ENCODE results near the gene WDR33.

Gene WDR33

GRCh38 chr2:127701651-127702394 lies 109.1 kb downstream of the WDR33 start:
- DNase-seq (ENCODE audit: extremely low spot score, insufficient read length, low read depth) = peak; percentile 52
- FAIRE-seq = peak; percentile 69

DNA sequence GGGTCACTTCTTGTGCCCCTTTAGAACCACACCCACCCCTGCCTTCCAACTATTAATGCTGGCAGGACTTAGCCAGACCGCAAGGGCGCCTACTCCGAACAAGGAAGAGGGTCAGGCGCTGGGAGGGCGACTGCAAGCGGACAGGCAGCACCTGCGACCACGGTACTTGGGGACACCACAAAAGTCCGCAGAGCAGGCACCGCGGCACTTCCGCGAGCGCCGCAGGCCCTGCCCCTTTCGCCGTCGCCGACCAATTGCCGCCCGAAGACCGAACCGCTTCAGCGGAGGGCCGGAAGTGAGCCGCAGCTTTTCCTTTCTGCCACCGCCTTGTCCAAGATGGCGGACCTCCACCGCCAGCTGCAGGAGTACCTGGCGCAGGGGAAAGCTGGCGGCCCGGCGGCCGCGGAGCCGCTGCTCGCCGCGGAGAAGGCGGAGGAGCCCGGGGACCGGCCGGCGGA lies 109.7 kb downstream of the WDR33 start, which contains the start of gene SFT2D3:
Gene SFT2D3, plus strand, starts transcription at position 305 of the 458 bp plus-strand sequence. Its CDS starts 32 bp downstream, at position 337.
- FAIRE-seq (no peak), DNase-seq (ENCODE audit: extremely low spot score, insufficient read length, low read depth) (peak; percentile 84)

- peak; percentile 86 for DNase-seq (ENCODE audit: extremely low spot score, insufficient read length, low read depth)
- FAIRE-seq = peak; percentile 99
Observed at GRCh38 chr2:127700527-127701192, 110.3 kb downstream of the WDR33 start.

DNA sequence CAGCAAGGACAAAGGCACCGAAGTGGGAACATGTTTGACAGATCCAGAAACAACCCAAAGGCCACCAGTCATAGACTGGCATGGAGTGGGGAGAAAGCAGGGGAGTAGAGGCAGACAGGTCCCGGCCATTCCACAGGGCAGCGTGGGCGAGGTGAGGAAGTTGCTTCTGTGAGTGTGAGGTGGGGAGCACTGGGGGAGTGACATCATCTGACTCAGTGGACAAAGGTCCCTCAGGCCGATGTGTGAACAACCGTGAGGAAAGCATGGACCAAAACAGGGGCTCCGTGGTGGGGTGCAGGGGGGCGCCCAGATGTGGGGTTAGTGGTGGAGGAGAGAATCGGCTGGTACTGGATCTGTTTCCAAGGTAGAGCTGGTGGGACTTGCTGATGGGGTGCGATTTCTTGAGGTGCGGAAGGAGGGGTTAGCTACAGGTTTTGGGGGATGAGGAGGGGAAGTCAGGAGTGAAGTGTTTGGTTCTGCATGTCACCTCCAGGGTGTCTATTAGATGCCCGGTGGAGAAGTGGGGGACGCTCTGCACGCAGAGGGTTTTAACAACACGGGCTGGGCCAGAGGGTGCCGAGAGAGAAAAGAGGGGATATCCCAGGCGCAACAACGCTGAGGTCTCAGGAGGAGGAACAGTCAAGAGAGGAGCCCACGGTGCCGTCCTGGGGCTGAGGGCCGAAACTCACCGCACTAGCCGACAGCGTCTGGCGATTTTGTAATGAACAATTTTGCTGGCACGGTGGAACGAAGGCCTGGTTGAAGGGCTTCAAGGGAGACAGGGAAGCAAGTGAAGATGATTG lies 112.2 kb downstream of the WDR33 start:
- no peak for FAIRE-seq

GRCh38 chr2:127697482-127698180 lies 113.3 kb downstream of the WDR33 start:
- no peak for FAIRE-seq
- DNase-seq (ENCODE audit: extremely low spot score, insufficient read length, low read depth) = no peak

More for the DNA sequence above, 112.2 kb downstream of the WDR33 start:
- DNase-seq (ENCODE audit: extremely low spot score, insufficient read length, low read depth) = no peak

DNA sequence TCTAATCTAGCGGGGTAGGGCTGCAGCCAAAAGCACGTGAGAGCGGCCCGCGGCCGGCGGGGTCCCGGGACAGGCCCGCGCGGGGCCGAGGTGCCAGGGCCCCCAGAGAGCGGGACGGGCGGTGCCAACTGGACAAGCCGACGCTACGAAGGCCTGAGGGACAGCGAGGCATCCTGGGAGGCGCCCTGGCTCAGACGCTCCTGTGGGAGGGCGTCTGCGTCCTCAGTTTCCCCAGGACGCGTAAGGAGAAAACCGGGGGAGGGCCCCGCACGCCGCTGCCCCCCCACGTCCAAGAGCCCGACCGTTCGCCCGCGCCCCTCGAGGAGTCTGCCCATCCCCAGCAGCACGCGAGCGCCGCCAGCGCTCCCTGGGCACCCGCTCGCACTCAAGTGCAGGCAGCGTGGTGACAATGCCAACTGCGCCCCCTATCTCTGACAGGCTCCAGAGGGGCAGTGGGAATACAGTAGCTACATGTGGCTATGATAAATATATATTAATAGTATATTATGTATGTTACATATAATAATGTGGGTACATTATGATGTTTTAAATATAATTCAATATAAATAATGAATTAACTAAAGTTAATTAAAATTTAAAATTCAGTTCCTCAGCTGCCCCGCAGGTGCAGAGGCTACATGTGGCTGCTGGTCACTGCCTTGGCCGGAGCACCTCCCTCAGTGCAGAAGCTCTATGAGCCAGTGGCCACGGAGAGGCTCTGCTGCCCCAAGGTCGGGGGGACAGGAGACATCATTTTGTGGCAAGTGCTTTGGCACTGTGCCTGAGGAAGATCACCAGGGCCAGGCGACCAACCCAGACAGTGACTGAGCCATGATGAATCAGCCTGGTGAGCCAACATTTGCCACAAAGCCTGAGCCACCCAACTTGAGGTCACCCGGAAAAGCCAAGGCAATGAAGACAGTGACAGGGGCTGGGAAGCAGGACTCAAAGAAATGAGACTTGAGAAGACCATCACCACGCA lies 115.2 kb downstream of the WDR33 start:
- DNase-seq (ENCODE audit: extremely low spot score, insufficient read length, low read depth) = no peak
- FAIRE-seq = no peak

DNA sequence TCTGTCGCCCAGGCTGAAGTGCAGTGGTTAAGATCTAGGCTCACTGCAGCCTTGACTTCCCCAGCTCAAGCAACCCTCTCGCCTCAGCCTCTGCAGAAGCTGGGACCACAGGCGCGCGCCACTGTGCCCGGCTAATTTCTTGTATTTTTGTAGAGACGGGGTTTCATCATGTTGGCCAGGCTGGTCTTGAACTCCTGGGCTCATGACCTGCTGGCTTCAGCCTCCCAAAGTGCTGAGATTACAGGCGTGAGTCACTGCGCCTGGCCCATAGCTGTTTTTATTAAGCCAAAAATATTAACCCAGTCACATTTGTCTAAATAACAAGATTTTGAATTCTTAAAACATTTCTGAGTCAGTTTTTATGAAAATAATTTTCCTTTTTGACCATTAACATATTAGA lies 116.0 kb downstream of the WDR33 start:
- DNase-seq (ENCODE audit: extremely low spot score, insufficient read length, low read depth) (no peak), FAIRE-seq (no peak)

GRCh38 chr2:127690696-127691095 lies 120.3 kb downstream of the WDR33 start:
- FAIRE-seq = no peak
- DNase-seq (ENCODE audit: extremely low spot score, insufficient read length, low read depth) = no peak

DNA sequence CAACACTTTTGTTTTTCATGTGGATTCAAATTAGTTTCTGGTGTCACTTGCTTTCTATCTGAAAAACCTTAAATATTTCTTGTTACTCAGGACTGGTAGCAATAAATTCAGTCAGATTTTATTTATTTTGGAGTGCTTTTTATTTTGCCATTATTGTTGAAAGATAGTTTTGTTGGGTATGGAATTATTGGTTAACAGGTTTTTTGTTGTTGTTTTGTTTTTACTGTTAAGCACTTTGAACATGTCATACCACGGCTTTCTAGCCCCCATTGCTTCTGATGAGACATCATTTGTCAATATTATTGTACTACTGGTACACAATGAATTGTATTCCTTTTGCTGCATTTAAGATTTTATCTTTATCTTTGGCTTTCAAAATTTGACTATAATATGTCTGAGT lies 122.6 kb downstream of the WDR33 start:
- DNase-seq (ENCODE audit: extremely low spot score, insufficient read length, low read depth) (no peak), FAIRE-seq (no peak)

DNA sequence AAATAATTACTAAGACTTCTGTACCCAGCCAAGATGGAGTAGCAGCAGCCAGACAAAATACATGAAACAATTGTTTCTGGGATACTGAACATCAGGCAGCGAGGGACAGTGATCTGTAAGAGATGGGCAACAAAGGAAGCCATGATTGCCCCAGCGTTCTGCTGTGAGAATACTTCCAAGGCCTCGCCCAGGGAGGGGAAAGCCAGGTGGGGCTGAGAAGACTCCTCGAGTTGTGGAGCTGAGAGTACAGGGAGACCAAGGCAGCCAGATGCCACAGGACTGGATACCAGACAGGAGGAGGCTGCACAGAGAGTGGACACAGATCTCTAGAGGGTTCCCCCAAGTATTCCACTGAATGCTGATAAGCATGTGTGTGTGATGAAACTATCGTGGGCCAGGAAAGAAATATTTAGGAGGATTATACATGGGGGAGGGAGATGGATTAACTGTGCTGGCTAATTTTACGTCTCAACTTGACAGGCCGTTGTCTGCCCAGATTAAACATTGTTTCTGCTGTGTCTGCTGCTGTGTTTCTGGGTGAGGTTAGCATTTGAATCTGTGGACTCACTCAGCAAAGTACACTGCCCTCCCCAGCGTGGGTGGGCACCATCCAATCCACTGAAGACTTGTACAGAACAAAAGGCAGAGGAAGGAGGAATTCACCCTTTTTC lies 125.4 kb downstream of the WDR33 start:
- FAIRE-seq (no peak), DNase-seq (ENCODE audit: extremely low spot score, insufficient read length, low read depth) (no peak)

DNA sequence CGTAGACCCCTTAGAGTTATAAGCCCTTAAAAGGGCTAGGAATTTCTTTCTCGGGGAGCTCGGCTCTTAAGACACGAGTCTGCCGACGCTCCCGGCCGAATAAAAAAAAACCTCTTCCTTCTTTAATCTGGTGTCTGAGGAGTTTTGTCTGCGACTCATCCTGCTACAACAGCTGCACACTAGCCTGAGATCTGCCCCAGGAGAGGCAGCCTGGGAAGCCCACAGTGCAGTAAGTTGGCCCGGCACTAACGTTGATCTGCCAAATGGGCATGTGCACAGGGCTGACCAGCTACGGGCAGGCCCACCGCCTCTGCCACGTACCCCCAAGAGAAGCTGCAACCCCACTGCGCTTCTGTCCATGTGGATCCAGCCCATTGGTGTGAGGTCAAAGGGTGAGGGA lies 127.2 kb downstream of the WDR33 start:
- FAIRE-seq (no peak), DNase-seq (ENCODE audit: extremely low spot score, insufficient read length, low read depth) (no peak)

GRCh38 chr2:127683056-127683455 lies 127.9 kb downstream of the WDR33 start:
- DNase-seq (ENCODE audit: extremely low spot score, insufficient read length, low read depth) (no peak), FAIRE-seq (no peak)

DNA sequence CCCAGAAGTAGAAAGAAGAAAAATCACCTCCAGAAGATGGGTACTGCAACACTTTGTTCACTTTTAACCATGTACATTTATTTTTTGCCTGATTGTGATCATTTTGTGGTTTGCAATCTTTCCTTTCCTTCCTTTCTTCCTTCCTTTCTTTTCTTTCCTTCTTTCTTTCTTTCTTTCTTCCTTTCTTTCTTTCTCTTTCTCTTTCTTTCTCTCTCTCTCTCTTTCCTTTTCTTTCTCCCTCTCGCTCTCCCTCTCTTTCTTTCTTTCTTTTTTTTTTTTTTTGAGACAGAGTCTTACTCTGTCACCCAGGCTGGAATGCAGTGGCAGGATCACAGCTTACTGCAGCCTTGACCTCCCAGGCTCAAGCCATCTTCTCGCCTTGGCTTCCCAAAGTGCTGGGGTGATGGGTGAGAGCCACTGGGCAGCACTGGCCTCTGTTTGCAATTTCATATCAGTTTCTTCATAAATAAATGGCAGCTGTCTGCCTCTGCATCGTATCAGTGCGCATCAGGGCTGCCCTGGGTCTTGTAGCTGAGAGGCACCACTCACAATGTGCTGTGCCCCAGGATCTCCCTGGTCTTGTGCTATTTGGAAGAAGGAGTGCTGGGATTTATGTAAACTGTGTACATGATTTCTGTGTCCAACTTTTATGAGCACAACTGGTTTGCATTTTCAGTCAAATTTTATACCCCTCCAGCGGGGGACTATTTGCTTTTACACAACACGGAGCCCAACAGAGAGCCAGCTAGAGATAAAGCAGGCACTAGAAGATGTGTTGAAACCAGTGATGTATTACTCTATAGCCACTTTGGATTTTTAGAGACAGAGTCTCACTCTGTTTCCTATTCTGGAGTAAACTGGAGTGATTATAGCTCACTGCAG lies 128.8 kb downstream of the WDR33 start:
- DNase-seq (ENCODE audit: extremely low spot score, insufficient read length, low read depth) = no peak
- FAIRE-seq = no peak

GRCh38 chr2:127681288-127681804 lies 129.6 kb downstream of the WDR33 start:
- DNase-seq (ENCODE audit: extremely low spot score, insufficient read length, low read depth) = no peak
- FAIRE-seq = no peak

- FAIRE-seq (no peak), DNase-seq (ENCODE audit: extremely low spot score, insufficient read length, low read depth) (no peak)
Observed at GRCh38 chr2:127680706-127681287, 130.2 kb downstream of the WDR33 start.

DNA sequence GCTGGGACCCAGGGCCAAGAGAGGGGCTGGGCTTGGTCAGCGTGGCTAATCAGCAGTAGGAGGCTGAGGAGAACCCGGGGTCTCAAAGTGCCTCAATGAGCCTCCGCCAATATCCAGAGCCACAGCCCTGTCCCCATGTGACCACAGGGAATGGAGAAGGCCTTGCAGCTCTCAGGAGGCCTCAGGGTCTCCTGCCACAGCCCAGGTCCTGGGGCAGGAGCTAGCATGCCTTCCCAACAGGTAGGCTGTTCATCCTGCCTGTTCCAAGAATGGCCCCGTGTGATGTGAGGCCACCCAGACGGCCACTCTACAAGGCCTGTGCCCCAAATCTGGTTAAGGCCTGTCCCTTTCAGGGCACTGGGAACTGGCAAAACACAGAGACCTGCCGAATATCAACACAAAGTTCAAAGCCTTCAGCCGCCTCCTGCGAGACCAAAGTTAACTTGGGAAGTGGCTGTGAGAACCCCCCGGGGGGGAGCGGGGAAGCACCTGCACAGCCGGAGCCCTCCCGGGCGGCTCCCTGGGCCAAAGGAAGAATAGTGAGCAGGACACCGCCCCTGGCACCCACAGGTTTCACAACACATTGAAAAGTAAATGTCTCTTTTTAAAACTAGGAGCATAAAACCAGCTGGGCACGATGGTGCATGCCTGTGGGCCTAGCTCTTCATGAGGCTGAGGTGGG lies 131.2 kb downstream of the WDR33 start:
- DNase-seq (ENCODE audit: extremely low spot score, insufficient read length, low read depth) = no peak
- FAIRE-seq = no peak

Measured in GM18507 (cell line).